ENCODE data around the gene SRSF11.
"Not testable (repeated sequence)": the region's sequence is repeated elsewhere in the genome, so short reads cannot be mapped to it uniquely, and the experiment has no call there.

Gene SRSF11, protein sequence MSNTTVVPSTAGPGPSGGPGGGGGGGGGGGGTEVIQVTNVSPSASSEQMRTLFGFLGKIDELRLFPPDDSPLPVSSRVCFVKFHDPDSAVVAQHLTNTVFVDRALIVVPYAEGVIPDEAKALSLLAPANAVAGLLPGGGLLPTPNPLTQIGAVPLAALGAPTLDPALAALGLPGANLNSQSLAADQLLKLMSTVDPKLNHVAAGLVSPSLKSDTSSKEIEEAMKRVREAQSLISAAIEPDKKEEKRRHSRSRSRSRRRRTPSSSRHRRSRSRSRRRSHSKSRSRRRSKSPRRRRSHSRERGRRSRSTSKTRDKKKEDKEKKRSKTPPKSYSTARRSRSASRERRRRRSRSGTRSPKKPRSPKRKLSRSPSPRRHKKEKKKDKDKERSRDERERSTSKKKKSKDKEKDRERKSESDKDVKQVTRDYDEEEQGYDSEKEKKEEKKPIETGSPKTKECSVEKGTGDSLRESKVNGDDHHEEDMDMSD

DNA sequence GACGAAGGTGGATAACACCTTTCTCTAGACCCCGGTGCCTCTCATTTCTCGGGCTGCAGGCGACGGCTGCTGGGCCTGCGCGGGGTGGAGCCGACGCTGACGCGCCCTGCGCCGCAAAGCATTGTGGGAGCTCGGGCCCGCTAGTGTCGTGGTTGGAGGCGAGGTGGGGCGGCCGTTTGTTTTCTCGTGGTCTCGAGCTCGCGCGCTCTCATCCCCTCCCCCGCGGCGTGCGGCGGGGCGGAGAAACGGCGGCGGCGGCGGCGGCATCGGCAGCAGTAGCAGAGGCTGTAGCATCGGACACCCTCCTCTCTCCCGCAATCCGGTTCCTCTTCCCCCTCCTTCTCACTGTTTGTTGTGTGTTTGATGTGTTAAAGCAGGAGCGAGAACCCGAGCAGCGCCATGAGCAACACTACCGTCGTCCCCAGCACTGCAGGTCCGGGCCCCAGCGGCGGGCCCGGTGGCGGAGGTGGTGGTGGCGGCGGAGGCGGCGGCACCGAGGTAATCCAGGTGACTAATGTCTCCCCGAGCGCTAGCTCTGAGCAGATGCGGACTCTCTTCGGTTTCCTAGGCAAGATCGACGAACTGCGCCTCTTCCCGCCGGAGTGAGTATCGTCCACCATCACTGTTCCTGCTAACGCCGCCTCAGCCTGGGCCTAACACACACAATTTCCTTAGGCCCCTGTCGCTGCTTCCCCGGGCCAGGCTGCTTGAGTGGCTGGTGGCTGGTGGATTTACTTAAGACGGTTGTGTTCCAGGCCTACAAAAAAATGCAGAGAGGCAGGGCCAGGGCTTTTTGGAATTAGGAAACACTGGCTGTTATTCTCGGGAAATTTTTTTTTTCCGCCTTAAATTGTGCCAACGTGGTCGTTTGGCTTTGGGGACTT lies at the start of gene SRSF11:
SRSF11 (plus strand) TSS at position 143 of the 884 bp plus-strand sequence; CDS start at position 400, 257 bp downstream.
- Mint-ChIP-seq H3K27me3 (no peaks in the 10 kb centered on the region), H3K27ac (peak within 1 kb of the TSS; percentile 96), H3K4me1 (ENCODE audit: low read depth) (peaks cover 53% of the 10 kb centered on the region), H3K9me3 (ENCODE audit: low read depth) (no peaks in the 10 kb centered on the region), H3K36me3 (peaks cover 4% of the 10 kb centered on the region), H3K4me3 (peak within 1 kb of the TSS; percentile 94)

DNA sequence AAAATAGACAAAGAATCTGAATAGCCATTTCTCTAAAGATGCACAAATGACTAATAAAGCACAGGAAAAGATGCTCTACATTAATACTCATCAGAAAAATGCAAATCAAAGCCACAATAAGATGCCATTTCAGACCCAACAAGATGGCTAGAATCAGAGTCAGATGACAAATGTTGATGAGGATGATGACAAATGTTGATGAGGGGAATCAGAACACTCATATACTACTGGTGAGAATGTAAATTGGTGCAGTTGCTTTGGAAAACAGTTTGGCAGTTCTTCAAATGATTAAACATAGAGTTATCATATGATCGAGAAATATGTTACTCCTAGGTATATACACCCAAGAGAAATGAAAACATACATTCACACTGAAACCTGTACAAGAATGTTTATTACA lies 49.7 kb upstream of the SRSF11 start:
- Mint-ChIP-seq H3K36me3 (peaks cover 34% of the 10 kb centered on the region), H3K4me3 (no peak overlapping the region)

DNA sequence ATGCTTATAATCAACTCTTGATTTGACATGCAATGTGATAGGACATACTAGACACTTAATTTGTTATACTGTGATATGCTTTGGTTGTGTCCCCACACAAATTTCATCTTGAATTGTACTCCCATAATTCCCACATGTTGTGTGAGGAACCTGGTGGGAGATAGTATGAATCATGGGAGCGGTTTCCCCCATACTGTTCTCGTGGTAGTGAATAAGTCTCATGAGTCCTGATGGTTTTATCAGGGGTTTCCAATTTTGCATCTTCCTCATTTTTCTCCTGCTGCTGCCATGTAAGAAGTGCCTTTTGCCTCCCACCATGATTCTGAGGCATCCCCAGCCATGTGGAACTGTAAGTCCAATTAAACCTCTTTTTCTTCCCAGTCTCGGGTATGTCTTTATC lies 36.0 kb upstream of the SRSF11 start:
- not testable (repeated sequence) for H3K4me1 Mint-ChIP-seq (ENCODE audit: low read depth); H3K9me3 Mint-ChIP-seq (ENCODE audit: low read depth); H3K27ac Mint-ChIP-seq; H3K4me3 Mint-ChIP-seq; H3K27me3 Mint-ChIP-seq
- peaks cover 11% of the 10 kb centered on the region for H3K36me3 Mint-ChIP-seq

More for the DNA sequence above, 49.7 kb upstream of the SRSF11 start:
- no peak overlapping the region for H3K27ac Mint-ChIP-seq
- no peaks in the 10 kb centered on the region for H3K4me1 Mint-ChIP-seq (ENCODE audit: low read depth)
- no peaks in the 10 kb centered on the region for H3K9me3 Mint-ChIP-seq (ENCODE audit: low read depth)
- H3K27me3 Mint-ChIP-seq, result no peaks in the 10 kb centered on the region

DNA sequence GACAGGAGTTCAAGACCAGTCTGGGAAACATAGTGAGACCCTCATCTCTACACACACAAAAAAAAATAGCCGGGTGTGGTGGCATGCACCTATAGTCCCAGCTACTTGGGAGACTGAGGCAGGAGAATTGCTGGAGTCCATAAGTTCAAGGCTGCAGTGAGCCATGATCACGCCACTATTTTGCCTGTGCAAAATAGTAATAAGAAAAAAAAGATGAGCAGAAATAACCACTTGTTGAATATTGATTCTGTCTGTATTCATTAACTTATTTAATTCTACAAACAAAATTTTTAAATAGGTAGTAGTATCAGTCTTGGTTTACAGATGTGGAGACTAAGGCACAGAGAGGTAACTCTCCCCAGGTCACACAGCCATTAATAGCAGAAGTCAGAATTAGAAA lies 32.7 kb upstream of the SRSF11 start:
- H3K27me3 Mint-ChIP-seq, result no peaks in the 10 kb centered on the region
- no peaks in the 10 kb centered on the region for H3K9me3 Mint-ChIP-seq (ENCODE audit: low read depth)
- no peak overlapping the region for H3K27ac Mint-ChIP-seq
- peaks cover 15% of the 10 kb centered on the region for H3K36me3 Mint-ChIP-seq
- H3K4me3 Mint-ChIP-seq, result no peak overlapping the region
- peaks cover 18% of the 10 kb centered on the region for H3K4me1 Mint-ChIP-seq (ENCODE audit: low read depth)

DNA sequence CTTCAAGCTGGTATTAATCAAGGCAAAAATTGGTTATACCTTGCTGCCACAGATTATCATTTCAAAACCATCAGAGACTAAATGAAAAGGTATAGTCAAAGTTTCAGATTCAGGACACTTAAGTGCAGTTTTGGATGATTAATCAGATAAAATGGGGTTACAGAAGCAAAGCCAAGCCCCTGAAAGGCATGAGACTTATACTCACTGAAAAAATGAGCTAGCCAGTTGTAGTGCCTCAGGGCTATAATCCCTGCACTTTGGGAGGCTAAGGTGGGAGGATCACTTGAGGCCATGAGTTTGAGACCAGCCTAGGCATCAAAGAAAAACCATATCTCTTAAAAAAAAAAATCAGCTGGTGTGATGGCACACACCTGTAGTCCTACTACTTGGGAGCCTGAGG lies 31.0 kb upstream of the SRSF11 start:
- no peaks in the 10 kb centered on the region for H3K9me3 Mint-ChIP-seq (ENCODE audit: low read depth)
- no peak overlapping the region for H3K4me3 Mint-ChIP-seq
- no peaks in the 10 kb centered on the region for H3K27me3 Mint-ChIP-seq
- H3K36me3 Mint-ChIP-seq, result peaks cover 15% of the 10 kb centered on the region
- H3K4me1 Mint-ChIP-seq (ENCODE audit: low read depth), result peaks cover 18% of the 10 kb centered on the region
- H3K27ac Mint-ChIP-seq, result no peak overlapping the region

DNA sequence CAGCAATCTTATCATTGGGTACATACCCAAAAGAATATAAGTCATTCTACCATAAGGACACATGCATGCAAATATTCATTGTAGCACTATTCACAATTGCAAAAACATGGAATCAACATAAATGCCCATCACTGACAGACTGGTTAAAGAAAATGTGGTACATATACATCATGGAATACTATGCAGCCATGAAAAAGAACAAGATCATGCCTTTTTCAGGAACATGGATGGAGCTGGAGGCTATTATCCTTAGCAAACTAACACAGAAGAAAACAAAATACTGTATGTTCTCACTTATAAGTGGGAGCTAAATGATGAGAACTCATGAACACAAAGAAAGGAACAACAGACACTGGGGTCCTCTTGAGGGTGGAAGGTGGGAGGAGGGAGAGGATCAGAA lies 28.7 kb upstream of the SRSF11 start:
- H3K4me1 Mint-ChIP-seq (ENCODE audit: low read depth), result peaks cover 21% of the 10 kb centered on the region

DNA sequence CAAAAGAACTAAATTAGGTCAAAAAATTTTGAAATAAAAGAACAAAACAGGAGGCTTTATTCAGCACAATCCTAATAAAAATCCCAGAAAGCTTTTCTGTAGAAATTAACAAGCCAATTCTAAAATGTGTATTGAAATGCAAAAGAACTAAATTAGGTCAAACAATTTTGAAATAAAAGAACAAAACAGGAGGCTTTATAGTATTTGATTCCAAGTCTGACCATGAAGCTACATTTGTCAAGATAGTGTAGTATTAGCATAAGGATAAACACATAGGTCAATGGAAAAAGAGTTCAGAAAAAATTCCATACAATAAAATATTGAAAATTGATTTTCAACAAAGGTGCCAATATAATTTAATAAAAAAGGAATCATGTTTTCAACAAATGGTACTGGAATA lies 26.6 kb upstream of the SRSF11 start:
- Mint-ChIP-seq H3K27ac (no peak overlapping the region), H3K36me3 (peaks cover 6% of the 10 kb centered on the region)

More for the DNA sequence above, 28.7 kb upstream of the SRSF11 start:
- H3K27me3 Mint-ChIP-seq; H3K36me3 Mint-ChIP-seq; H3K27ac Mint-ChIP-seq; H3K9me3 Mint-ChIP-seq (ENCODE audit: low read depth); H3K4me3 Mint-ChIP-seq: not testable (repeated sequence)

DNA sequence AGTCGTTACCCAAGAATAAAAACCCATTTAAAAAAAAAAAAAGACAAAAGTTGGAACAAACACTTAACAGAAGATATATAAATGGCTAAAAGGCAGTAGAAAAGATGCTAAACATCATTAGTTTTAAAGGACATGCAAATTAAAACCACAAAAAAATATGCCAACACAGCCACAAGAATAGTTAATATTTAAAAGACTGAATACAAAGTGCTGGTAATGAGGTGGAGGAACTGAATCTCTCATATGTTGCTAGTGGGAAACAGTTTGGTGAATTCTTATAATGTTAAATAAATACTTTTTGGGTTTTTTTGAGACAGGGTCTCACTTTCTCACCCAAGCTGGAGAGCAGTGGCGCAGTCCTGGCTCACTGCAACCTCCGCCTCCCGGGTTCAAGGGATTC lies 25.8 kb upstream of the SRSF11 start:
- Mint-ChIP-seq H3K9me3 (ENCODE audit: low read depth) (no peaks in the 10 kb centered on the region), H3K36me3 (peaks cover 6% of the 10 kb centered on the region), H3K27ac (no peak overlapping the region), H3K4me1 (ENCODE audit: low read depth) (peaks cover 21% of the 10 kb centered on the region), H3K27me3 (no peaks in the 10 kb centered on the region), H3K4me3 (no peak overlapping the region)

More for the DNA sequence above, 26.6 kb upstream of the SRSF11 start:
- Mint-ChIP-seq H3K4me3 (no peak overlapping the region), H3K9me3 (ENCODE audit: low read depth) (no peaks in the 10 kb centered on the region), H3K4me1 (ENCODE audit: low read depth) (peaks cover 26% of the 10 kb centered on the region), H3K27me3 (no peaks in the 10 kb centered on the region)

DNA sequence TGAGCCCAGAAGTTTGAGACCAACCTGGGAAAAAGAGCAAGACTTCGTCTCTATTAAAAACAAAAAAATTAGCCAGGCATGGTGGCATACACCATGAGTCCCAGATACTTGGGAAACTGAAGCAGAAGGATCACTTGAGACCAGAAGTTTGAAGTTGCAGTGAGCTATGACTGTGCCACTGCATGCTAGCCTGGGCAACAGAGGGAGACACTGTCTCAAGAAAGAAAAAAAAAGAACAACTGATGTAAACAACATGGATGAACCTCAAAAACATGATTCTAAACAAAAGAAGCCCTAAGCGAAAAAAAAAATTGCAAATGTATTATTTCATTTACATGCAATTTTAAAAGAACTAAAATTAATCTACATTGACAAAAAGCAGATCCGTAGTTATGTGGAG lies 24.8 kb upstream of the SRSF11 start:
- H3K27me3 Mint-ChIP-seq, result no peaks in the 10 kb centered on the region

DNA sequence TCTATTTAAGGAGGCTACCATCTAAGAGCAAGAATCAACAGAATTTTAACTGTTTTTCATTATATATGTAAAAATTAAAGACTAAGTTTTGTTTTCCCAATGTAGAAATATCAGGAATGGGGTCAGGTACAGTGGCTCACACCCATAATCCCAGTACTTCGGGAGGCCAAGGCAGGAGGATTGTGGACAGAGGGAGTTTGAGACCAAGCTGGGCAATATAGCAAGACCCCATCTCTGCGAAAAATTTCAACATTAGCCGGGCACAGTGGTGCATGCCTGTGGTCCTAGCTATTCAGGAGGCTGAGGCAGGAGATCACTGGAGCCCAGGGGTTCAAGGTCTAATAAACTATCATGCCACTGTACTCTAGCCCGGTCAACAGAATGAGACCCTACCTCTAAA lies 21.1 kb upstream of the SRSF11 start:
- H3K4me3 Mint-ChIP-seq, result no peak overlapping the region
- no peaks in the 10 kb centered on the region for H3K27me3 Mint-ChIP-seq
- H3K36me3 Mint-ChIP-seq, result peaks cover 2% of the 10 kb centered on the region
- H3K4me1 Mint-ChIP-seq (ENCODE audit: low read depth), result peaks cover 43% of the 10 kb centered on the region
- H3K9me3 Mint-ChIP-seq (ENCODE audit: low read depth), result no peaks in the 10 kb centered on the region
- H3K27ac Mint-ChIP-seq, result no peak overlapping the region

More for the DNA sequence above, 24.8 kb upstream of the SRSF11 start:
- no peak overlapping the region for H3K4me3 Mint-ChIP-seq
- no peak overlapping the region for H3K27ac Mint-ChIP-seq
- no peaks in the 10 kb centered on the region for H3K9me3 Mint-ChIP-seq (ENCODE audit: low read depth)
- peaks cover 8% of the 10 kb centered on the region for H3K36me3 Mint-ChIP-seq
- peaks cover 25% of the 10 kb centered on the region for H3K4me1 Mint-ChIP-seq (ENCODE audit: low read depth)

DNA sequence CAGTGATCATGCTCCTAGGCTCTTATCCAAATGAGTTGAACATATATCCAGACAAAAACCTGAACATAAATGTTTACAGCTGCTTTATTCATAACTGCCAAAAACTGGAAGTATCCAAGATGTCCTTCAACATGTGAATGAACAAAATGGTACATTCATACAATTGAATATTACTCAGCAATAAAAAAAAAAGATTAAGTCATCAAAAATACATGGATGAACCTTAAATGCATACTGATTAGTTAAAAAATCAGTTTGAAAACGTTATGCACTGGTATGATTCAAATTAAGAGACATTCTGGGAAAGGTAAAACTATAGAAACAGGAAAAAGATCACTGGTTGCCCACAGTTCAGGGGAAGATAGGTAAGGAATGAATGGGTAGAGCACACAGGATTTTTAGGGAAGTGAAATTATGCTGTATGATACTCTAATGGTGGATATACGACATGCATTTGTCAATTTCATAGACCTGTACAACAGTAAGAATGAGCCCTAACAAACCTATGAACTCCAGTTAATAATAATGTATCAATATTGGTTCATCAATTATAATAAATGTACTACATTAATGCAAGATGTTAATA lies 18.9 kb upstream of the SRSF11 start:
- peaks cover 48% of the 10 kb centered on the region for H3K4me1 Mint-ChIP-seq (ENCODE audit: low read depth)
- H3K27ac Mint-ChIP-seq, result no peak overlapping the region

DNA sequence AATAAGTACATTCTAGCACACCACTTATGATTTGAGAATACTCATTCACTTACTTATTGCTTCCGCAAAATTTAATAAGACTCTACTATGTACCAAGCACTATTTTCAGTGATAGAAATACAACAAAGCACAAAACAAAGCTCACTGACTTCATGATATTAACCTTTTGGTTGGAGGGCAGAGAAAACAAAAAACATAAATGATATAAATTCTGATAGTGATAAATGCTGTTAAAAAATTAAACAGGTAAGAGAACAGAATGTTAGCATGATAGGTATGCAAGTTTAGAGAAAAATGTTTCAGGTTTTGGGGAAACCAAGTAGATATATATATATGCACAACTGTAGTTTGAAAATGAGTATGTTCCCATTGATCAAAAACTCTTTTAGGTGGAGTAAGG lies 17.0 kb upstream of the SRSF11 start:
- Mint-ChIP-seq H3K27me3 (no peaks in the 10 kb centered on the region), H3K4me3 (peak overlapping the region; percentile 100), H3K36me3 (peaks cover 5% of the 10 kb centered on the region), H3K4me1 (ENCODE audit: low read depth) (peaks cover 61% of the 10 kb centered on the region), H3K27ac (peak overlapping the region; percentile 99), H3K9me3 (ENCODE audit: low read depth) (no peaks in the 10 kb centered on the region)

More for the DNA sequence above, 18.9 kb upstream of the SRSF11 start:
- Mint-ChIP-seq H3K4me3 (no peak overlapping the region), H3K9me3 (ENCODE audit: low read depth) (no peaks in the 10 kb centered on the region), H3K27me3 (no peaks in the 10 kb centered on the region), H3K36me3 (peaks cover 2% of the 10 kb centered on the region)

DNA sequence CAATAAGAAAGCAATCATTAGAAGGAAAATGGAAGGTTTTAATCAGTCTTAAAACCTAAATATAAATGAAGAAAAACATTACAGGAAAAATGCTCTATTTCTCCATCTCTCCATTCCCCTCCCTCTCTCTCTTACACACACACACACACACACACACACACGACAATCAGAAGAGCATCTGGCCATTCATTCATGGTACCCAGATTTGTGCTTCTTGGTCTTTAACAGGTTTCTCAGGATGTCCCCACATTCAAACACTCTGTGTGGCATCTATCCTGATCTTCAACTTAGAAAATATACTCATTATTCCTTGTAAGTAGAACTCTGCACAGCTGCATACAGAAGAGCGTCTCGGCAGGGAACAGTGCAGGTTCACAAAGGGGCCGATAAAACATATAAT lies 16.6 kb upstream of the SRSF11 start:
- Mint-ChIP-seq H3K36me3 (peaks cover 5% of the 10 kb centered on the region), H3K9me3 (ENCODE audit: low read depth) (no peaks in the 10 kb centered on the region), H3K4me1 (ENCODE audit: low read depth) (peaks cover 65% of the 10 kb centered on the region), H3K27ac (peak overlapping the region; percentile 99), H3K27me3 (no peaks in the 10 kb centered on the region), H3K4me3 (peak overlapping the region; percentile 100)

DNA sequence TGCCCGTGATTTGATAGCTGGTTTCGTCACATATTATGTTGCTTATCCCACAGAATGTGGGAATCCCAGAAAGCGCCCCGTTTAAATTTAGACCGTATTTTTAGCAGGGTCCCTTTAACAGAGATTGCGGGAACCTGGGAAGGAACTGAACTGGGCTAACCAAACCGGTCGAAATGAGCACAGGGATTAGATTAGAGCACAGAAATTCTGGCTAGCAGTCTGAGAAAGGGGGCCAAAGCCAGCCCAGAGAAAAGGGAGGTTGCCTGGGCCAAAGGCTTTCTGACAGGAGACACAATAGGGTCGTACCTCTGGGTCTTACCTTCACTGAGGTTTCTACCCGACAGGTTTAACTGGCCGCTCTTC lies 16.1 kb upstream of the SRSF11 start:
- peak overlapping the region; percentile 99 for H3K27ac Mint-ChIP-seq
- peaks cover 7% of the 10 kb centered on the region for H3K36me3 Mint-ChIP-seq
- H3K4me1 Mint-ChIP-seq (ENCODE audit: low read depth), result peaks cover 70% of the 10 kb centered on the region
- H3K27me3 Mint-ChIP-seq, result no peaks in the 10 kb centered on the region
- peak overlapping the region; percentile 100 for H3K4me3 Mint-ChIP-seq
- H3K9me3 Mint-ChIP-seq (ENCODE audit: low read depth), result no peaks in the 10 kb centered on the region
